RCC 7860 (cell line): ENCODE results near the gene SCGB3A1.

Experiments used
- DNase-seq: peaks from one replicate; pipeline ENCODE4 v3.0.0-alpha.2; 2015; ENCODE audit warnings: low spot score
- FAIRE-seq: peaks from 2 replicates; lab custom pipeline; 2012; peaks lifted over from hg19 to GRCh38; lab: Jason Lieb, UNC

Gene SCGB3A1

DNA sequence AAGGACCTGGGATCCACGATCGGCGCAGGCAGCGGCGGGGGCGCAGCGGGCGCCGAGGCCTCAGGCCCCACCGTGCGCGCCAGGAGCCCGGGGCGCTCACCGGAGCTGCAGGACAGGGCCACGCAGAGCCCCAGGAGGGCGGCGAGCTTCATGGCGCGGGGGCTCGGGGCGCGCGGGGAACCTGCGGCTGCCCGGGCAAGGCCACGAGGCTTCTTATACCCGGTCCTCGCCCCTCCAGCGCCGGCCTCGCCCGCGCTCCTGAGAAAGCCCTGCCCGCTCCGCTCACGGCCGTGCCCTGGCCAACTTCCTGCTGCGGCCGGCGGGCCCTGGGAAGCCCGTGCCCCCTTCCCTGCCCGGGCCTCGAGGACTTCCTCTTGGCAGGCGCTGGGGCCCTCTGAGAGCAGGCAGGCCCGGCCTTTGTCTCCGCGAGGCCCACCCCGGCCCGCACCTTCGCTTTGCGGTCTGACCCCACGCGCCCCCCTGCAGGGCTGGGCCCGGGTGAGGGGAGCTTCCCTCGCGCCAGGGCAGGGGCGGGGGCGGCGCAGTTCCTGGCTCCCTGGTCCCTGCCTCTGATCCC is at the start of gene SCGB3A1:
Gene SCGB3A1, minus strand, starts transcription at position 189 of the 577 bp plus-strand sequence. Its CDS starts 37 bp downstream, at position 152.
- no peak for DNase-seq

DNA sequence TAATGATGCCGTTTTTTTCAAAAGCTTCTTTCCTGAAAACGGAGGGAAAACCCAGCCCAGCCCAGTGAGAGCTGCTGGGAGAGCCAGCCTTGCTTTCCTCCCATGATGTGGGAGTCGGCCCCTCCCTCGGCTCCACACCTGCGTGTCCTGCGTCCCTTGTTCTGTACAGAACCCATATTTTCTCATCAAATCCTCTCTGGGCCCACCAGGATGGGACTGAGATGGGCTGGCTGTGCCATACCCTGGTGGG is 49.2 kb upstream of the SCGB3A1 start:
- FAIRE-seq (no peak), DNase-seq (no peak)

More for the DNA sequence above, at the start of gene SCGB3A1:
- no peak for FAIRE-seq

GRCh38 chr5:180639741-180640610 is 48.7 kb upstream of the SCGB3A1 start:
- FAIRE-seq, result no peak

GRCh38 chr5:180639287-180639686 is 48.0 kb upstream of the SCGB3A1 start:
- FAIRE-seq (no peak), DNase-seq (no peak)

More at GRCh38 chr5:180639741-180640610, 48.7 kb upstream of the SCGB3A1 start:
- no peak for DNase-seq

DNA sequence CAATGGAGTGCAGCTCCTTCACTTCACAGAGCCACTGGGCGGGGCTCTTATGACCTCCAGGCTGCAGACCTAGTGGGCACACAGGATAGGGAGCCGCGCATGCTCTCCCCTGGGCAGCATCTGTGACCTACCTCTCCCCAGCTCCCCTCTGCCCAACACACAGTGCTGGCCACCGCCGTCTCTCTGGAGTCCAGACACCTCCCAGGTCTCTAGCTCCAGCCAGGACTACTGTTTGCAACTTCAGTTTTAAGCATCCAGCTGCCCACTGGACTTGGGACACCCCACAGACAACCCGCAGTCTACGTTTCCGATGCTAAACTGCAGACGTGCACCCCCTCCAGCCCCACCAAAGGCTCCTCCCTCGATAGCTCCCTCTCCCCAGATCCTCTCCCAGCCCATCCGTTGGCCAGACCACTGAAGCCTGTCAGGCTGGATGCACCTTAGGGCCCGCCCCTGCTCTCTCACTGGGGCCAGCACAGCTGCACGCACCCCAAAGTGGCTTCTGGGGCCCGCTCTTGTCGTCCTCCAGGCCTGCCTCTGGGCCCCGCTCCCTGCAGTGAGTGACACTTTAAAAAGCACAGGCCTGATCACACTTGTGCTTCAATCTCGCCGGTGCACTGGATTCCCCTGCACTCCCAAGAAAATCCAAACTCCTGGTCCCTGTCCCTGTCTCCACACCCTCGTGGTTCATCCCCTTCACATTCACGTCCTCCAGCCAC is 46.8 kb upstream of the SCGB3A1 start:
- no peak for FAIRE-seq
- no peak for DNase-seq

GRCh38 chr5:180636403-180637075 is 45.2 kb upstream of the SCGB3A1 start:
- FAIRE-seq, result no peak
- peak; percentile 22 for DNase-seq

DNA sequence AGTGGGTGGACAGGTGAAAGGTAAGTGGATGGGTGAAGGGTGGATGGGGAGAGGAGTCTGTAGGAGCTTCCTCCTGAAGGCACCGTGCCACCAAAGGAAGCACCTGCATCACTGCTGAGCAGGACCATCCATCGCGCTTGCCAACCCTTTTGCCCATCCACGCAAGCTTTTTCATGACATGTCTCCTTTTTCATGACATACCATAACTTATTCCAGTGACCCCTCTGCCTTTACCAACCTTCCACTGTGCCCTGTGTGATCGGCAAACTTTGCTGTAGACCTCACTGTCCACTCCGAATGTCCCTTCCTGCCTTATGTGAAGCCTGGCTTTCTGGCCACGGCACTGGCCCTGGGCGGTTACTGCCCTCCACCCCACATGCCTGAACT is 44.7 kb upstream of the SCGB3A1 start:
- DNase-seq, result no peak

DNA sequence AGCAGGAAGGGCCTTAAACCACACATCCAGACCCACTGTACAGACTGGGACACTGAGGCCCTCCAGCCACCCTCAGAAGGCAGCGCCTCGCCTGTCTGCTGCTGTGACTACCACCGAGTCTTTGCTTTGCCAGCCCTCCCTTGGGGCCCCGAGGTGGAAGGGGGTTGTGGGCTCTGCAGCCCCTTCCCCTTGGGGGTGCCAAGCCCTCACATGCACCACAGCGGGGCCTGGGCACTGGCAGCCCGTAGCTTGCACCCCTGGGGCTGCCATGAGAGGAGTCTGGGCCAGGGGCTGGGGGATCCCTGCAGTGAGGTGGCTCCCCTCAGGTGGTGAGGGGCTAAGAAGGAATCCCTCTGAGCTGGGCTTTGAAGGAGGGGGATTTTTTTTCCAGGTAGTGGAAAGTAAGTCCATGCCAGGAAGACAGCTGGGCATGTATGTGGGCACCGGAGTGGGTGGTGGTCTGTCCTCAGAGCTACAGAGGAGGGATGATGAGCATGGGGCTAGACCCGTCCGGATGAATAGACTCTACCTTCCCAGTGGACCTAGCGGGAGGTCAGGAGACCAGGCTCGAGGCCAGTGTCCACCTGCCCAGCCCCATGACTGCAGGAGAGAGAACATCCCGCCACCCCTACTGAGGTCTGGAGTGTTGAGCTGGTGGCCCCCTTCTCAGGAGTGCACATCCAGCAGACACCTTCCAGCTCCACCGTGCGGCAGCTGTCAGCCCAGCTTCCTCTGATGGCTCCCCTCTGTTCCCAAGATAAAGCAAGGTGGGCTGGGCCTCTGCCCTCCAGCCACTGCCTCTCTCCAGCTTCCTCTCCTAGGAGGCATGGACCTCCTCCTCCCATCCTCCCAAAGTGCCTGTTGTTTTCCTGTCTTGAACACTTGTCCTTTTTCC is 42.2 kb upstream of the SCGB3A1 start:
- DNase-seq (no peak), FAIRE-seq (no peak)

More for the DNA sequence above, 44.7 kb upstream of the SCGB3A1 start:
- FAIRE-seq, result no peak

- no peak for DNase-seq
- no peak for FAIRE-seq
Measured at GRCh38 chr5:180632768-180633167, 41.5 kb upstream of the SCGB3A1 start.

GRCh38 chr5:180631549-180632383 is 40.5 kb upstream of the SCGB3A1 start:
- DNase-seq (no peak), FAIRE-seq (no peak)

- FAIRE-seq, result no peak
- DNase-seq, result no peak
Measured at GRCh38 chr5:180630426-180630825, 39.1 kb upstream of the SCGB3A1 start.

DNA sequence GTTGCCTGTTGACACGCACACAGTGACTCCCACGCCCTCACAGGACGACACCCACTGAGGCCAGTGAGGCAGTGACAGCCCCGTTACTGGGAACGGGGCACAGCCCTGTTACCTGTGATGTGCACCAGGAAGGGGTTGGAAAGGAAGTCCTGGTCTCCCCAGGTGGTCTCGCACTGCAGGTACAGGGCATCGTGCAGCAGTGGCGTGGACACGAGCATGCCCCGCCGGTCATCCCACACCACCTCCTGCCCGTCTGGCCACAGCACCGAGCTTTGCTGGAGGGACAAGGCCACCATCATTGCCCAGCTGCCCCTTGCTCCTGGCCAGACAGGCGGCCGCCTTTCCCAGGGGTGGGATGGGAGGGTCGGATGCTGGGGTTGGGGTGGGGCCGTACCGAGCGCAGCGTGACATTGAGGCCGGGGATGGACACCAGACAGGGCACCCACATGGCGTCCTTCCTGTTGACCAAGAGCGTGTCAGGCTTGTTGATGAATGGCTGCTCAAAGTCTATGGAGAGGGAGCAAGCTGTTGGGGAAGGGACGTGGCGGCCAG is 38.6 kb upstream of the SCGB3A1 start:
- no peak for FAIRE-seq
- no peak for DNase-seq

DNA sequence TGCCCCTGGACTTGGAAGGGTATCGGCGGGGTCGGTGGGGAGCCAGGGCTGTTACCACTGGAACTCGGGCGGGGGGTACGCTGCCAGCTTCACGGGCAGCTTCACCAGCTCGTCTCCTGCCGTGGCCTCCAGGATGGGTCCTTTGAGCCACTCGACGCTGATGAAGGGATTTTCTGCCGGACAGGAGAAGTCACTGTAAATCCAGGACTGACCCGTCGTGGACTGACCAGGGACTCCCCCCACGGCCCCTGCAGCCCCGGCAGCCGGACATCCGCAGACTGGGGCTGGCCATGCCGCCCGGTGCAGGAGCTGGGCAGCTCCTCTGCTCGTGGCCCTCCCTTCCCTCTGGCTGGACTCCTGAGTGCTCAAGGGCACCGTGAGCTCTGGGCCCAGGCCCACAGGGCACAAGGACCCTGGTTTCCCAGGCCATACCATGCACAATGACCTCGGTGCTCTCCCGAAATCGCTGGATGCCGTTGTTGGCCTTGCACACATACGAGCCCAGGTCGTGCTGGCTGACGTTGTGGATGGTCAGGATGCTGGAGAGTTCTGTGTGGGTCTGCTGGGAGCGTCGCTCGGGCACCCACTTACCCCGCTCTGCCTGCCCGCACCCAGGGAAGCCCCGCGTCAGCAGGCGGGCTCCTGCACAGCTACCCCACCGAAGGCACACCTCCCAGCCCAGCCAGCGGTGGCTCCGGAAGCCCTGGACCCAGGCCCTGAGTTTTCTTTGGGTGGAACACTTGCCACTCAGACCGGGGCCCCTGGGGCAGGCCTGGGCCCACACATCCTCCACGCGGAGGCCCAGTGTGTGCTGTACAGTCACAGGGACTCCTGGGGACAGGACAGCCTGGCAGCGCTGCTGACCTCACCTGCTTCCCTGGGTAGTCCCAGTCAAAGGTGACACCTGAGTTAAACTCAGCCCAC is 37.8 kb upstream of the SCGB3A1 start:
- DNase-seq (no peak), FAIRE-seq (no peak)

- DNase-seq, result no peak
- no peak for FAIRE-seq
Measured at GRCh38 chr5:180628211-180628610, 36.9 kb upstream of the SCGB3A1 start.

DNA sequence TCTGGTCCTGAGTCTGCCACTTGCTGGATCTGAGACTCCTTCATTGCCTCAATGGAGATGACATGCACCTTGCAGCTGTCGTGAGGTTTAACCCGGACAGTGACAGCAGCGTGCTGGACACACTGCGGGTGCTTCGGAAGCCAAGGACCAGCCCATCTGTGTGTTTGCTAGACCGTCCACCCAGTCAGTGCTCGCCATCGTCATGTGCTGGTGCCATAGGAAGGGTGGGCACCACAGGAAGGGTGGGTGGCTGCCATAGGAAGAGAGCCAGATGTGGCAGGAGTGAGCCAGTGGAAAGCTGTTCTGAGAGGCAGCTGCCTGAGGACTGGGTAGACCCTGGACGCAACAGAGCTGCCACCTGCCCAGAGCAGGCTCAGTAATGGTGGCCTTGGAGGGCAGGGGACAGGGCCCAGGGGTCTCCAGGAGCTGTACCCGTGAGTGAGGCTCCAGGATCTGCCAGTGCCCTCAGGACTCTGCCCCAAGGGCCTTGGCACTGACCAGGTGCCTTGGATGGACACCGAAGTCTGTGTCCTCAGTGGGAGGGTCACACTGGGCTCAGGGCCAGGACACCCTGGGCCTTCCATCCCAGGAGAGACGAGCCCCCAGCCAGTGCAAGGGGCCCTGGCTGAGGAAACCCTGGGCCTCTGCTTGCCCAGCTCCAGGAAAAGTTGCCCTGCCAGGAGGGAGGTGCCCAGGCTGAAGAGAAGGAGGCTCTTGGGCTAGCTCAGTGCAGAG is 36.3 kb upstream of the SCGB3A1 start:
- no peak for FAIRE-seq
- no peak for DNase-seq

- no peak for FAIRE-seq
- no peak for DNase-seq
Measured at GRCh38 chr5:180626661-180627385, 35.5 kb upstream of the SCGB3A1 start.
